ENCODE results near the gene ATP1A4.

The ATP1A4 gene

GRCh38 chr1:160128636-160129035 is 22.8 kb upstream of the ATP1A4 start:
- no peak for DNase-seq (ENCODE audit: low read depth)
- no peak overlapping the region for H3K4me3 ChIP-seq (ENCODE audit: low read depth, low read length)
- TF ChIP-seq CTCF (conservative IDR thresholded peaks at IDR 0.05; ENCODE audit: low read depth, low read length) = no peak

GRCh38 chr1:160129046-160129445 is 22.4 kb upstream of the ATP1A4 start:
- H3K4me3 ChIP-seq (ENCODE audit: low read depth, low read length) = no peak overlapping the region
- DNase-seq (ENCODE audit: low read depth) = peak; percentile 52
- no peak for TF ChIP-seq CTCF (conservative IDR thresholded peaks at IDR 0.05; ENCODE audit: low read depth, low read length)

GRCh38 chr1:160129558-160129957 is 21.8 kb upstream of the ATP1A4 start:
- H3K4me3 ChIP-seq (ENCODE audit: low read depth, low read length) = no peak overlapping the region
- no peak for TF ChIP-seq CTCF (conservative IDR thresholded peaks at IDR 0.05; ENCODE audit: low read depth, low read length)
- no peak for DNase-seq (ENCODE audit: low read depth)

DNA sequence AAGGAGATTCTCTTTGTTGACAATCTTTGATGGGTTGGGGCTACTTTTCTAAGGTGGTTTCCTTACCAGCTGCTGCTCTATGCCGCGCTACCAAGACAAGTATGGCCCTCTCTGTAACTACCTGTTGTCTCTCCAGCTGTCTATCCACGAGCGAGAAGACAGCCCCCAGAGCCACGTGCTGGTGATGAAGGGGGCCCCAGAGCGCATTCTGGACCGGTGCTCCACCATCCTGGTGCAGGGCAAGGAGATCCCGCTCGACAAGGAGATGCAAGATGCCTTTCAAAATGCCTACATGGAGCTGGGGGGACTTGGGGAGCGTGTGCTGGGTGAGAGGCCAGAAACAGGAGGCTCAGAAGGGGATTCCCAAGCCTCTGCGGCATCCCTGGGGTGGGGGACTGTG is 21.4 kb upstream of the ATP1A4 start:
- DNase-seq (ENCODE audit: low read depth) = no peak
- TF ChIP-seq CTCF (conservative IDR thresholded peaks at IDR 0.05; ENCODE audit: low read depth, low read length) = no peak
- H3K4me3 ChIP-seq (ENCODE audit: low read depth, low read length) = no peak overlapping the region

DNA sequence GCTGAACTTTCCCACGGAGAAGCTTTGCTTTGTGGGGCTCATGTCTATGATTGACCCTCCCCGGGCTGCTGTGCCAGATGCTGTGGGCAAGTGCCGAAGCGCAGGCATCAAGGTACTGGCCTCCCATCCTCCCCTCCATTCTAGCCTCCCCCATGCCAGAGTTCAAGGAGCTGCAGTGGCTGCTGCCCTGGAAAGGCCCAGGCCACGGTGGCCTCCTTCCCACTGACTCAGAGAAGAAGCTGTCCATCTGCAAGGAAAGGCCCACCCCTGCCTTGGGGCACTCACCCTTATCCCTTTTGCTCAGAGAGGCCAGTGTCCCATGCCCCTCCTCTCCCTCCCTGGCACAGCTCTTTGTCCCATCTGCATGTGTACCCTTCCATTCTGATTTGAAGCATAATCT is 20.9 kb upstream of the ATP1A4 start:
- TF ChIP-seq CTCF (conservative IDR thresholded peaks at IDR 0.05; ENCODE audit: low read depth, low read length) = no peak
- DNase-seq (ENCODE audit: low read depth) = no peak
- H3K4me3 ChIP-seq (ENCODE audit: low read depth, low read length) = no peak overlapping the region

GRCh38 chr1:160130939-160131338 is 20.5 kb upstream of the ATP1A4 start:
- no peak for TF ChIP-seq CTCF (conservative IDR thresholded peaks at IDR 0.05; ENCODE audit: low read depth, low read length)
- no peak overlapping the region for H3K4me3 ChIP-seq (ENCODE audit: low read depth, low read length)
- no peak for DNase-seq (ENCODE audit: low read depth)

DNA sequence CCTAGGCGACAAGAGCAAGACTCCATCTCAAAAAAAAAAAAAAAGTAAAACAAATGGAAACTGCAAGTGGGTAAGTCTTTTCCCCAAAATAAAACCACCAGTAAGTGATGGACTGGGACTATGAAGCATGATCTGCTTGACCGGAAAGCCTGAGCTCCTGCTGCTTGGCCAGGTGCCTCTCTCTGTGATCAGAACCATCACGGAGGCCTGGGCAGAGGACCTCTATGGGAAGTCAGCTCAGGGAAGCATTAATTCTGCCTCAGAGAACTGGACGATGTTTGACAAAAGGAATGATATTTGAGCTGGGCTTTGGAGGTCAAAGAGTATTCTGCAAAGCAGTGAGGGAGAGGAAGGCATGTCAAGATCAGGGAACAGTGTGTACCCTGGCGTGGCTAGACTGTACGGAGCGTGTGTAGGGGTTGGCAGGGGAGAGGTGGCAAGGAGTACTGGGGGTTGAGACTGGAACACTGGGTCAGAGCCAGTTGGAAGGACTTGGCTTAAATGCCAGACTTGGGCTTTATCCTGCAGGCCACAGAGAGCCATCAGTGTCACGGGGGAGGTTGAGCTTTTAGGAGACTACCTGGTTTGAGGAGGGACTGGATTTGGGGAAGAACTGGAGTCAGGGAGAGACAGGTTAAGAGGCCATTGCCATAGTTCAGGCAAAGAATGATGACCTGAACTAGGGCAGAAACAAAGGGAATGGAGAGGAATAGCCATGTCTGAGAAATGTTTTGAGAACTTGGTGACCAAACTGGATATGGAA is 19.4 kb upstream of the ATP1A4 start:
- no peak overlapping the region for H3K4me3 ChIP-seq (ENCODE audit: low read depth, low read length)
- no peak for TF ChIP-seq CTCF (conservative IDR thresholded peaks at IDR 0.05; ENCODE audit: low read depth, low read length)
- DNase-seq (ENCODE audit: low read depth) = peak; percentile 7

All from choroid plexus epithelial cell (primary cell).